NCI-H82 treated with DMSO at 0.1 percent for 48 hours (cell line): Measurements from ENCODE around the gene TAF11L10.
"Not testable (repeated sequence)": the region's sequence is repeated elsewhere in the genome, so short reads cannot be mapped to it uniquely, and the experiment has no call there.

Source experiments
- DNase-seq: peaks from one replicate; lab custom pipeline; 2025; ENCODE audit not compliant: unreplicated experiment; lab: John Stamatoyannopoulos, UW

TAF11L10 gene

GRCh38 chr5:17597728-17598127, at the start of gene TAF11L10:
TSS of gene TAF11L10 (minus strand) at chr5:17597828.
- not testable (repeated sequence) for DNase-seq

- DNase-seq: no peak
These were observed 36.5 kb upstream of the TAF11L10 start, which contains the start of gene TAF11L14 for GRCh38 chr5:17634160-17634559. TSS of gene TAF11L14 (plus strand) at chr5:17634460.

- DNase-seq: not testable (repeated sequence)
These were observed 34.2 kb upstream of the TAF11L10 start, which contains the start of gene TAF11L13 for GRCh38 chr5:17631788-17632187. TSS of gene TAF11L13 (plus strand) at chr5:17632088.

- no peak for DNase-seq
These were observed 28.1 kb upstream of the TAF11L10 start for GRCh38 chr5:17625686-17626085.

- DNase-seq: no peak
These were observed 23.0 kb upstream of the TAF11L10 start for GRCh38 chr5:17620627-17621026.

- no peak for DNase-seq
These were observed 21.7 kb upstream of the TAF11L10 start for GRCh38 chr5:17619354-17619753.

- no peak for DNase-seq
These were observed 17.4 kb upstream of the TAF11L10 start for GRCh38 chr5:17614872-17615605.

- not testable (repeated sequence) for DNase-seq
These were observed 12.5 kb upstream of the TAF11L10 start, which contains the start of gene TAF11L12 for GRCh38 chr5:17610092-17610491. TSS of gene TAF11L12 (plus strand) at chr5:17610392.

GRCh38 chr5:17607461-17607860, 9.8 kb upstream of the TAF11L10 start:
- not testable (repeated sequence) for DNase-seq

GRCh38 chr5:17604951-17605350, 7.3 kb upstream of the TAF11L10 start:
- no peak for DNase-seq

- DNase-seq: not testable (repeated sequence)
These were observed 6.3 kb upstream of the TAF11L10 start, which contains the start of gene TAF11L11 for GRCh38 chr5:17603880-17604279. TSS of gene TAF11L11 (plus strand) at chr5:17604183.

- not testable (repeated sequence) for DNase-seq
These were observed 3.4 kb downstream of the TAF11L10 start, which contains the start of gene TAF11L9 for GRCh38 chr5:17594255-17594654. TSS of gene TAF11L9 (minus strand) at chr5:17594394.

- DNase-seq: not testable (repeated sequence)
These were observed 6.8 kb downstream of the TAF11L10 start, which contains the start of gene TAF11L8 for GRCh38 chr5:17590860-17591259. TSS of gene TAF11L8 (minus strand) at chr5:17590960.

- not testable (repeated sequence) for DNase-seq
These were observed 12.0 kb downstream of the TAF11L10 start, which contains the start of gene TAF11L7 for GRCh38 chr5:17585658-17586057. TSS of gene TAF11L7 (minus strand) at chr5:17585758.
